ENCODE results near the gene KIAA1586. TPM values are rescaled to one million over a fixed set of nuclear protein-coding genes. Genes with fewer than 3 reads are reported as not detected.

The KIAA1586 gene
- total and polyA plus RNA-seq, 2 donors (not counting 3 experiments of a cell fraction or from before 2014, with no cell fraction given): 1.7 to 14.0 TPM

- CTCF ChIA-PET: interaction anchor here (0.7 kb wide), 2 partner anchors 119 to 212 kb away, joined by 3 read pairs; partner anchors contain the start of gene RAB23
- Histone ChIP-seq H3K4me1 (ENCODE audit: control insufficient read depth, extremely low read depth, insufficient read depth, low read length) (no peaks in the 10 kb centered on the region), H3K9me3 (replicated peaks; ENCODE audit: control insufficient read depth, insufficient read depth, low read length) (no peaks in the 10 kb centered on the region), H3K9me1 (replicated peaks; ENCODE audit: control insufficient read depth, extremely low read depth, insufficient read depth, low read length) (peaks cover 3% of the 10 kb centered on the region), H3K4me3 (replicated peaks in 1 of 3; ENCODE audit: insufficient read depth in 1 of 3, low read depth in 1 of 3, low read length in 3 of 3) (no peak overlapping the region), H3K36me3 (ENCODE audit: control insufficient read depth in 2 of 2, extremely low read depth in 1 of 2, insufficient read depth in 2 of 2, low read length in 2 of 2) (peaks cover 26 to 35% of the 10 kb centered on the region in 2 experiments), H4K20me1 (replicated peaks; ENCODE audit: control insufficient read depth, extremely low read depth, insufficient read depth, low read length) (peaks cover 11% of the 10 kb centered on the region), H3K9ac (replicated peaks; ENCODE audit: extremely low read depth, insufficient read depth, low read length) (no peak overlapping the region), H3K27me3 (ENCODE audit: control insufficient read depth in 2 of 2, insufficient read depth in 2 of 2, low read length in 2 of 2) (no peaks in the 10 kb centered on the region), H3K79me2 (ENCODE audit: control insufficient read depth, insufficient read depth, low read length) (peaks cover 71% of the 10 kb centered on the region), H3K27ac (ENCODE audit: insufficient read depth, low read depth, low read length) (no peak overlapping the region), H2AFZ (ENCODE audit: low read depth, low read length) (no peak overlapping the region), H3K4me2 (ENCODE audit: insufficient read depth, low read length) (no peak overlapping the region)
- DNase-seq (ENCODE audit: low read depth, low spot score) (no peak), FAIRE-seq (no peak)
- intact Hi-C loops (cut with micrococcal nuclease) (no loop called here), dilution Hi-C loops (cut with MboI; ENCODE audit: extremely low pct_ligation_motif_present, low sequenced_read_pairs) (no loop called here)
- POLR2A ChIA-PET: no interaction called here
- BruUV-seq (replicated peaks): no TSS peak
- no peak for TF ChIP-seq MYC (IDR thresholded peaks at IDR 0.05; ENCODE audit: low read depth, low read length)
- no peak for TF ChIP-seq JUN (IDR thresholded peaks at IDR 0.05; ENCODE audit: borderline replicate concordance, insufficient read depth, insufficient read length, low read depth)
- no peak for TF ChIP-seq FOS (IDR thresholded peaks at IDR 0.05; ENCODE audit: borderline replicate concordance, insufficient read depth, low read length)
- TF ChIP-seq POLR2AphosphoS5 (IDR thresholded peaks at IDR 0.05; ENCODE audit: insufficient read depth, low read depth, low read length): no peak
- TF ChIP-seq MAX (IDR thresholded peaks at IDR 0.05; ENCODE audit: insufficient read depth, insufficient read length): no peak
- no peak for TF ChIP-seq GATA2 (IDR thresholded peaks at IDR 0.05; ENCODE audit: insufficient read depth, insufficient read length, low read depth, low read length)
- no peak for TF ChIP-seq POLR2A (IDR thresholded peaks at IDR 0.05; ENCODE audit: low read depth, low read length)
These were observed 56.5 kb downstream of the KIAA1586 start for GRCh38 chr6:57102976-57103375.

DNA sequence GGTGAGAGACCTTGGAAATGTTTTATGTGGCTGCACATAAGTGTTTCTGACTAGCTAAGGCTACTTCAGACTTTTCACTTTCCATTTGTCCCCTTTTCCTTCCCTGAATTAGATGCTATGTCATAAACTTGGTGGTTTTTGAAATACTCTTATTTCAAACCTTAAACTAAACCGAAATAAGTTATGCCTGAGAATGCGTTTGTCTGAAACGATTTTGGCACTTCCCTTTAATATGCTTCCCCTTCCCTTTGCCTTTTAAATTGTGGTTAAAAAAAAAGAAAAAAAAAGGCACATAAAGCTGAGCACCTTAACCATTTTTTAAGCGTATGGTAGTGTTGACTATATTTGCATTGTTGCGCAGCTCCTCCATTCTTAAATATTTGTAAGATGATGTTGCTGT, 57.8 kb downstream of the KIAA1586 start:
- peaks cover 3% of the 10 kb centered on the region for H3K9me1 ChIP-seq (replicated peaks; ENCODE audit: control insufficient read depth, extremely low read depth, insufficient read depth, low read length)
- POLR2A ChIA-PET: interaction anchor here (0.6 kb wide), 1 partner anchor 9 kb away, joined by 9 read pairs; no protein-coding TSS in a partner anchor
- dilution Hi-C loops (cut with MboI; ENCODE audit: extremely low pct_ligation_motif_present, low sequenced_read_pairs): no loop called here
- no peak for DNase-seq (ENCODE audit: low read depth, low spot score)
- peaks cover 78% of the 10 kb centered on the region for H3K79me2 ChIP-seq (ENCODE audit: control insufficient read depth, insufficient read depth, low read length)
- no peak overlapping the region for H3K4me3 ChIP-seq (replicated peaks in 1 of 3; ENCODE audit: insufficient read depth in 1 of 3, low read depth in 1 of 3, low read length in 3 of 3)
- no peak for FAIRE-seq
- H2AFZ ChIP-seq (ENCODE audit: low read depth, low read length): no peak overlapping the region
- H3K4me1 ChIP-seq (ENCODE audit: control insufficient read depth, extremely low read depth, insufficient read depth, low read length): no peaks in the 10 kb centered on the region
- H3K36me3 ChIP-seq (ENCODE audit: control insufficient read depth in 2 of 2, extremely low read depth in 1 of 2, insufficient read depth in 2 of 2, low read length in 2 of 2): peaks cover 24 to 32% of the 10 kb centered on the region in 2 experiments
- TF ChIP-seq FOS (IDR thresholded peaks at IDR 0.05; ENCODE audit: borderline replicate concordance, insufficient read depth, low read length): no peak
- TF ChIP-seq POLR2A (IDR thresholded peaks at IDR 0.05; ENCODE audit: low read depth, low read length): no peak
- TF ChIP-seq, protein P1, sequence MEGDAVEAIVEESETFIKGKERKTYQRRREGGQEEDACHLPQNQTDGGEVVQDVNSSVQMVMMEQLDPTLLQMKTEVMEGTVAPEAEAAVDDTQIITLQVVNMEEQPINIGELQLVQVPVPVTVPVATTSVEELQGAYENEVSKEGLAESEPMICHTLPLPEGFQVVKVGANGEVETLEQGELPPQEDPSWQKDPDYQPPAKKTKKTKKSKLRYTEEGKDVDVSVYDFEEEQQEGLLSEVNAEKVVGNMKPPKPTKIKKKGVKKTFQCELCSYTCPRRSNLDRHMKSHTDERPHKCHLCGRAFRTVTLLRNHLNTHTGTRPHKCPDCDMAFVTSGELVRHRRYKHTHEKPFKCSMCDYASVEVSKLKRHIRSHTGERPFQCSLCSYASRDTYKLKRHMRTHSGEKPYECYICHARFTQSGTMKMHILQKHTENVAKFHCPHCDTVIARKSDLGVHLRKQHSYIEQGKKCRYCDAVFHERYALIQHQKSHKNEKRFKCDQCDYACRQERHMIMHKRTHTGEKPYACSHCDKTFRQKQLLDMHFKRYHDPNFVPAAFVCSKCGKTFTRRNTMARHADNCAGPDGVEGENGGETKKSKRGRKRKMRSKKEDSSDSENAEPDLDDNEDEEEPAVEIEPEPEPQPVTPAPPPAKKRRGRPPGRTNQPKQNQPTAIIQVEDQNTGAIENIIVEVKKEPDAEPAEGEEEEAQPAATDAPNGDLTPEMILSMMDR (IDR thresholded peaks at IDR 0.05; ENCODE audit: extremely low read depth in 1 of 2, insufficient read depth in 1 of 2, low read depth in 1 of 2, low read length in 2 of 2): no peak
- TF ChIP-seq GATA2 (IDR thresholded peaks at IDR 0.05; ENCODE audit: insufficient read depth, insufficient read length, low read depth, low read length): no peak
- TF ChIP-seq JUN (IDR thresholded peaks at IDR 0.05; ENCODE audit: borderline replicate concordance, insufficient read depth, insufficient read length, low read depth): no peak
- TF ChIP-seq POLR2AphosphoS5 (IDR thresholded peaks at IDR 0.05; ENCODE audit: insufficient read depth, low read depth, low read length): no peak
- TF ChIP-seq EZH2 (IDR thresholded peaks at IDR 0.05; ENCODE audit: borderline replicate concordance, low read depth, low read length, severe bottlenecking): no peak
- no peak for TF ChIP-seq MAX (IDR thresholded peaks at IDR 0.05; ENCODE audit: insufficient read depth, insufficient read length)
- TF ChIP-seq MYC (IDR thresholded peaks at IDR 0.05; ENCODE audit: low read depth, low read length): no peak
- CTCF ChIA-PET: interaction anchor here (0.9 kb wide), 1 partner anchor 11 kb away, joined by 3 read pairs; no protein-coding TSS in a partner anchor
- H4K20me1 ChIP-seq (replicated peaks; ENCODE audit: control insufficient read depth, extremely low read depth, insufficient read depth, low read length): peaks cover 15% of the 10 kb centered on the region
- no peaks in the 10 kb centered on the region for H3K9me3 ChIP-seq (replicated peaks; ENCODE audit: control insufficient read depth, insufficient read depth, low read length)
- intact Hi-C loops (cut with micrococcal nuclease): no loop called here
- H3K27ac ChIP-seq (ENCODE audit: insufficient read depth, low read depth, low read length): no peak overlapping the region
- BruUV-seq (replicated peaks): no TSS peak
- H3K4me2 ChIP-seq (ENCODE audit: insufficient read depth, low read length): no peak overlapping the region
- no peaks in the 10 kb centered on the region for H3K27me3 ChIP-seq (ENCODE audit: control insufficient read depth in 2 of 2, insufficient read depth in 2 of 2, low read length in 2 of 2)
- H3K9ac ChIP-seq (replicated peaks; ENCODE audit: extremely low read depth, insufficient read depth, low read length): no peak overlapping the region

Data from endothelial cell of umbilical vein (primary cell).